ENCODE results near the gene FGD4.

FGD4 gene

GRCh38 chr12:32662665-32663064 is 263.3 kb downstream of the FGD4 start:
- Histone ChIP-seq H3K27ac (replicated peaks) (no peak overlapping the region), H3K4me3 (replicated peaks; ENCODE audit: insufficient read depth, low read length) (no peak overlapping the region), H3K27me3 (ENCODE audit: insufficient read depth, poor library complexity, severe bottlenecking) (no peaks in the 10 kb centered on the region)
- no peak for TF ChIP-seq CTCF (IDR thresholded peaks at IDR 0.05; ENCODE audit: insufficient read depth, low read length)
- no peak for TF ChIP-seq POLR2AphosphoS5 (IDR thresholded peaks at IDR 0.05; ENCODE audit: low read depth)
- no peak for TF ChIP-seq GABPA (IDR thresholded peaks at IDR 0.05; ENCODE audit: low read depth)
- no peak for TF ChIP-seq REST (IDR thresholded peaks at IDR 0.05; ENCODE audit: insufficient replicate concordance, low read depth)
- no peak for DNase-seq (ENCODE audit: low read depth in 1 of 2, low spot score in 1 of 2)

GRCh38 chr12:32666018-32666417 is 266.7 kb downstream of the FGD4 start:
- no peak overlapping the region for H3K4me3 ChIP-seq (replicated peaks; ENCODE audit: insufficient read depth, low read length)
- no peak for DNase-seq (ENCODE audit: low read depth in 1 of 2, low spot score in 1 of 2)
- no peaks in the 10 kb centered on the region for H3K27me3 ChIP-seq (ENCODE audit: insufficient read depth, poor library complexity, severe bottlenecking)
- TF ChIP-seq POLR2AphosphoS5 (IDR thresholded peaks at IDR 0.05; ENCODE audit: low read depth) (no peak), SPI1 (IDR thresholded peaks at IDR 0.05; ENCODE audit: borderline replicate concordance, low read depth) (no peak), GABPA (IDR thresholded peaks at IDR 0.05; ENCODE audit: low read depth) (no peak), REST (IDR thresholded peaks at IDR 0.05; ENCODE audit: insufficient replicate concordance, low read depth) (no peak)
- no peak overlapping the region for H3K27ac ChIP-seq (replicated peaks)

- DNase-seq (ENCODE audit: low read depth in 1 of 2, low spot score in 1 of 2): no peak
- H3K27ac ChIP-seq (replicated peaks): no peak overlapping the region
- H3K4me3 ChIP-seq (replicated peaks; ENCODE audit: insufficient read depth, low read length): no peak overlapping the region
- H3K27me3 ChIP-seq (ENCODE audit: insufficient read depth, poor library complexity, severe bottlenecking): no peaks in the 10 kb centered on the region
- TF ChIP-seq CTCF (IDR thresholded peaks at IDR 0.05; ENCODE audit: insufficient read depth, low read length) (no peak), POLR2AphosphoS5 (IDR thresholded peaks at IDR 0.05; ENCODE audit: low read depth) (no peak), SPI1 (IDR thresholded peaks at IDR 0.05; ENCODE audit: borderline replicate concordance, low read depth) (no peak), GABPA (IDR thresholded peaks at IDR 0.05; ENCODE audit: low read depth) (no peak), REST (IDR thresholded peaks at IDR 0.05; ENCODE audit: insufficient replicate concordance, low read depth) (no peak)
Measured at GRCh38 chr12:32669584-32669983, 270.2 kb downstream of the FGD4 start.

Measured in HL-60 (cell line).